ENCODE measurements around the gene MOB2. TPM values are rescaled to one million over a fixed set of nuclear protein-coding genes. Genes with fewer than 3 reads are reported as not detected.

MOB2 gene
- total RNA-seq, 1 experiment from 2014 or later, result 22.7 TPM

GRCh38 chr11:1460986-1461825, 25.4 kb downstream of the MOB2 start:
- Histone ChIP-seq H3K79me1 (ENCODE audit: insufficient read depth, low read depth, low read length, poor library complexity, severe bottlenecking) (no peaks in the 10 kb centered on the region), H2BK5ac (ENCODE audit: insufficient read length, low read length) (no peak overlapping the region), H3K27ac (ENCODE audit: insufficient read length, low read depth, low read length) (no peak overlapping the region), H3K27me3 (ENCODE audit: insufficient read depth, low read length) (no peaks in the 10 kb centered on the region), H2BK120ac (ENCODE audit: low read depth, low read length, poor library complexity, severe bottlenecking) (no peak overlapping the region), H3T11ph (ENCODE audit: low read length) (no peak overlapping the region), H3K14ac (ENCODE audit: insufficient read depth, low read length) (no peak overlapping the region), H3K4ac (ENCODE audit: low read depth, low read length) (no peak overlapping the region), H3K4me2 (ENCODE audit: insufficient read depth, insufficient read length, low read length) (no peak overlapping the region), H2BK20ac (ENCODE audit: low read depth, low read length, poor library complexity, severe bottlenecking) (no peak overlapping the region), H3K56ac (ENCODE audit: insufficient read length, low read depth, low read length) (no peak overlapping the region), H2AK5ac (ENCODE audit: insufficient read length, low read length) (no peak overlapping the region), H3K9ac (ENCODE audit: extremely low read depth, insufficient read length, low read length) (no peak overlapping the region), H3K18ac (ENCODE audit: insufficient read length, low read depth, low read length) (no peak overlapping the region), H4K20me1 (ENCODE audit: control insufficient read depth, insufficient read depth, insufficient read length) (no peaks in the 10 kb centered on the region), H3K4me1 (ENCODE audit: insufficient read depth, low read length) (no peaks in the 10 kb centered on the region), H2AFZ (ENCODE audit: low read length) (no peak overlapping the region), H4K8ac (replicated peaks; ENCODE audit: insufficient read length, low read depth, low read length) (no peak overlapping the region), H2BK15ac (ENCODE audit: low read depth, low read length) (no peak overlapping the region), H3K9me3 (ENCODE audit: control insufficient read depth, low read depth, low read length) (no peaks in the 10 kb centered on the region), H3K23ac (ENCODE audit: insufficient read length, low read depth, low read length) (no peak overlapping the region), H2BK12ac (ENCODE audit: insufficient read length, low read depth, low read length) (no peak overlapping the region), H3K79me2 (ENCODE audit: insufficient read depth, low read length) (no peaks in the 10 kb centered on the region), H3K23me2 (ENCODE audit: insufficient read length, low read depth, low read length, poor library complexity, severe bottlenecking) (no peaks in the 10 kb centered on the region), H4K5ac (ENCODE audit: insufficient read length, low read depth, low read length) (no peak overlapping the region), H4K91ac (ENCODE audit: insufficient read length, low read depth, low read length) (no peak overlapping the region)
- peaks cover 2 to 6% (median 5%) of the 10 kb centered on the region in 3 experiments; a peak in 1 of 7 replicates for H3K36me3 Mint-ChIP-seq (ENCODE audit: insufficient read depth in 1 of 3, low read depth in 3 of 3)
- no peak for TF ChIP-seq CTCF (conservative IDR thresholded peaks at IDR 0.05)
- no peak for DNase-seq
- no peaks in the 10 kb centered on the region for H3K9me3 Mint-ChIP-seq
- H3K27me3 Mint-ChIP-seq (ENCODE audit: low read depth), result no peaks in the 10 kb centered on the region; the same call in 1 of the 2 replicates
- no peak overlapping the region for H3K4me3 Mint-ChIP-seq
- peak overlapping the region in 2 of 3 experiments; percentile 47 to 82; a peak in 1 of 7 replicates for H3K27ac Mint-ChIP-seq
- no CpG with 5 or more reads among the region's 50 CpGs for WGBS (ENCODE audit: extremely low coverage, insufficient read length, low lambda C conversion rate)
- H3K4me1 Mint-ChIP-seq, result peaks cover 3 to 14% of the 10 kb centered on the region in 2 experiments; a peak in 3 of 4 replicates
